AG09309 (cell line): Measurements from ENCODE around the gene MTURN.

Experiments
- DNase-seq: peaks from one replicate; pipeline ENCODE4 v3.0.0-alpha.2; 2010; ENCODE audit warnings: low read depth
- H3K4me3 ChIP-seq: 2 replicates; pipeline ENCODE4 v1.5.1; 2011; ENCODE audit warnings: mild to moderate bottlenecking, low read depth, low read length, moderate library complexity; ENCODE audit not compliant: control insufficient read depth
- CTCF ChIP-seq: IDR thresholded peaks from 2 replicates; pipeline ENCODE4 v1.5.1; 2011; ENCODE audit warnings: mild to moderate bottlenecking, low read depth, low read length, inconsistent platforms; ENCODE audit not compliant: insufficient read depth, control insufficient read depth; ENCODE audit errors: missing control alignments

MTURN gene

GRCh38 chr7:30148951-30149459 lies 14.2 kb downstream of the MTURN start:
- DNase-seq, result no peak
- H3K4me3 ChIP-seq, result no peak overlapping the region
- TF ChIP-seq CTCF, result no peak

GRCh38 chr7:30149640-30150272 lies 15.0 kb downstream of the MTURN start:
- no peak for DNase-seq
- H3K4me3 ChIP-seq, result no peak overlapping the region
- no peak for TF ChIP-seq CTCF

- TF ChIP-seq CTCF, result no peak
- no peak overlapping the region for H3K4me3 ChIP-seq
- DNase-seq, result no peak
Observed at GRCh38 chr7:30150711-30151110, 15.9 kb downstream of the MTURN start.

DNA sequence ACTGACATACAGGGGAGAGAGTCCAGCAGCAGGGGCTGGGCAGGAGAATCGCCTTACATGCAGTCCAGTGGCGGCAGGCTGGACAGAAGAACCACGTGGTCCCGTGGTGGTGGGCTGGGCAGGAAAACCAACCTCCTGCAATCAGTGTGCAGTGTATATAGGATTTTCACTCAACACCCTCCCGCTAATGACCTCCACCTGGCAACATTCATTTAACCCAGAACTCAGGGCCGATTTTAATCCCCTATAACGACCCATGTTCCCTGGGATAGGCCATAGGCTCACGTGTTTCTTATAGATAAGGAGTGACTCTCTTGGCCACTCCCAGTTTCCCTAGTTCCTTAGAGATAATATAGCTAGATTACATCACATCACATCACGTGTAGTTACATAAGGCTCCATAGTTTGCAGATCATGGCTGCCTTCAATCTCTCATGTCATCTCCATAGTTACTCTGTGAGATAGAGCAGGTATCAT lies 19.4 kb downstream of the MTURN start:
- no peak for TF ChIP-seq CTCF
- no peak for DNase-seq
- no peak overlapping the region for H3K4me3 ChIP-seq

- no peak for TF ChIP-seq CTCF
- no peak overlapping the region for H3K4me3 ChIP-seq
- no peak for DNase-seq
Observed at GRCh38 chr7:30155481-30155880, 20.7 kb downstream of the MTURN start.

- no peak overlapping the region for H3K4me3 ChIP-seq
- DNase-seq, result no peak
- TF ChIP-seq CTCF, result no peak
Observed at GRCh38 chr7:30157204-30157603, 22.4 kb downstream of the MTURN start.
